ENCODE results near the gene CCDC88A. TPM values are rescaled to one million over a fixed set of nuclear protein-coding genes. Genes with fewer than 3 reads are reported as not detected.

Gene CCDC88A
- polyA plus RNA-seq, 1 experiment = 18.7 TPM

DNA sequence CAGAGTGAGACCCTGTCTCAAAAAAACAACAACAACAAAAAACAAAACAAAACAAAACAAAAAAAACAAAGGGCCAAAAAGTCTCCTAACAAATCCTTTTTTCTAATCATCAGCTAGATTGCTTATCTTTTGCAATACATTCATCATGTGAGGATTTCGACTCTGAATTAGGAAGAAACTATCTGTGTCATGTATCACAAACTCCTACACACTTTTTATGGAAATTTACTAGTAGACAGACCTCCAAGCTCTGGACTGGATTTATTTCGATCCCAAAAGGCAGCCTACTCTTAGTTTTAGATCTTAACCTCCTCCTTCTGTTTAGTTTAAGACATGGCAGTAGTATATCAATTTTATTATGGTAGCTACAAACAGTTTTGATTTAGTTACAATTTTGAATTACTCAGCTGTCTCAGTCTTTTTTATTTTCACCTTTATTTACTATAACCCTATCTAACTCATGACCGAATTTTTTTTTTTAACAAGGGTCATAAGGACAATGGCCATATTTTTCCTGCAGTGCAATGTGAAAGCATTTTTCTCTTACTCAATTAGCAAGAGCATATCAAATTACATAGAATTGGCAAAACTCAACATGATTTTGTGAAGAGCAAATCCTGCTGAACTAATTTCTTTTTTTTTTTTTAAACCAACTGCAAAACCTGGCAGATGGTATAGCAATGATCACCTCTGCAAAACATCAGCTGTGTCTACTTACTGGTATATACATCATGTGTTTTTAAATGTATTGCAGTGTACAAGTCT lies 10.7 kb upstream of the CCDC88A start:
- ChIA-PET POLR2A (interaction anchor here (0.5 kb wide), 1 partner anchor 63 kb away, joined by 6 read pairs; no protein-coding TSS in a partner anchor), CTCF (interaction anchor here (1.3 kb wide), 1 partner anchor 11 kb away, joined by 6 read pairs; no protein-coding TSS in a partner anchor)
- no peak for TF ChIP-seq CTCF (IDR thresholded peaks at IDR 0.05; ENCODE audit: insufficient read depth, low read depth, low read length)
- H3K4me3 ChIP-seq (ENCODE audit: low read depth, low read length) = no peak overlapping the region
- no peaks in the 10 kb centered on the region for H3K27me3 ChIP-seq (ENCODE audit: control insufficient read depth, insufficient read depth, low read length)
- no peaks in the 10 kb centered on the region for H3K36me3 ChIP-seq (ENCODE audit: control insufficient read depth, insufficient read depth, low read length)
- no peak for DNase-seq (ENCODE audit: low read depth)

DNA sequence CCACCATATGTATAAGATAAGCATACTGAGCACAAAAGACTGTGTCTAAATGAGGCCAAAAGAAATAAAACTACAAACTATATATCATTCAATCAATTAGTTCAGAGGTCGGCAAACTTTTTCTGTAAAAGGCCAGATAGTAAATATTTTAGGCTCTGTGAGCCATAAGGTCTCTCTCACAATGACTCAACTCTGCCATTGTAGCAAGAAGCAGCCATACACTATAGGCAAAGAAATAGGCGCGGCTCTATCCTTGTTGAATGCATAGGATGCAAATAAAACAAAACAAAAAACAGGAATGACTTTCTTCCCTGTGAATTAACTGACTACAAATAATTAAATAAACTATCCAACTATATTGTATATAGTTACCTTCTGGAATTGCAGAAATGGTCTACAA lies 8.6 kb upstream of the CCDC88A start:
- Histone ChIP-seq H3K4me3 (ENCODE audit: low read depth, low read length) (no peak overlapping the region), H3K36me3 (ENCODE audit: control insufficient read depth, insufficient read depth, low read length) (no peaks in the 10 kb centered on the region), H3K27me3 (ENCODE audit: control insufficient read depth, insufficient read depth, low read length) (no peaks in the 10 kb centered on the region)
- CTCF ChIA-PET = no interaction called here
- DNase-seq (ENCODE audit: low read depth) = no peak
- POLR2A ChIA-PET = no interaction called here
- TF ChIP-seq CTCF (IDR thresholded peaks at IDR 0.05; ENCODE audit: insufficient read depth, low read depth, low read length) = no peak

DNA sequence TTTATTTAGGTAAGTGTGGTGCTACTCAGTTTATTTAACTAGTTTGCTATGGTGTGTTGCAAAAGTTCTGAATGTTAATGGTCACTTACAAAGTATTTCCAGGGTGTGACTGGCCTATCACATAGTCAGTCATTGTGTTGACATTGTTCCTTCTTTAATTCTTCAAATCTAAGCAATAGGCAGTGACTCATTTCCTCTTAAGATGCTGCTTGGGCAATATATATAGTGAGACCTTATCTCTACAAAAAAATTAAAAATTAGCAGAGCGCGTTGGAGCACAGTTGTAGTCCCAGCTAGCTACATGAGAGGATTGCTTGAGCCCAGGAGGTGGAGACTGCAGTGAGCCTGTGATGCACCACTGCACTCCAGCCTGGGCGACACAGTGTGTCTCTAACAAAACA lies 5.8 kb upstream of the CCDC88A start:
- Histone ChIP-seq H3K27me3 (ENCODE audit: control insufficient read depth, insufficient read depth, low read length) (no peaks in the 10 kb centered on the region), H3K4me3 (ENCODE audit: low read depth, low read length) (no peak overlapping the region), H3K36me3 (ENCODE audit: control insufficient read depth, insufficient read depth, low read length) (no peaks in the 10 kb centered on the region)
- no peak for TF ChIP-seq CTCF (IDR thresholded peaks at IDR 0.05; ENCODE audit: insufficient read depth, low read depth, low read length)
- POLR2A ChIA-PET = no interaction called here
- peak; percentile 67 for DNase-seq (ENCODE audit: low read depth)
- CTCF ChIA-PET = no interaction called here

DNA sequence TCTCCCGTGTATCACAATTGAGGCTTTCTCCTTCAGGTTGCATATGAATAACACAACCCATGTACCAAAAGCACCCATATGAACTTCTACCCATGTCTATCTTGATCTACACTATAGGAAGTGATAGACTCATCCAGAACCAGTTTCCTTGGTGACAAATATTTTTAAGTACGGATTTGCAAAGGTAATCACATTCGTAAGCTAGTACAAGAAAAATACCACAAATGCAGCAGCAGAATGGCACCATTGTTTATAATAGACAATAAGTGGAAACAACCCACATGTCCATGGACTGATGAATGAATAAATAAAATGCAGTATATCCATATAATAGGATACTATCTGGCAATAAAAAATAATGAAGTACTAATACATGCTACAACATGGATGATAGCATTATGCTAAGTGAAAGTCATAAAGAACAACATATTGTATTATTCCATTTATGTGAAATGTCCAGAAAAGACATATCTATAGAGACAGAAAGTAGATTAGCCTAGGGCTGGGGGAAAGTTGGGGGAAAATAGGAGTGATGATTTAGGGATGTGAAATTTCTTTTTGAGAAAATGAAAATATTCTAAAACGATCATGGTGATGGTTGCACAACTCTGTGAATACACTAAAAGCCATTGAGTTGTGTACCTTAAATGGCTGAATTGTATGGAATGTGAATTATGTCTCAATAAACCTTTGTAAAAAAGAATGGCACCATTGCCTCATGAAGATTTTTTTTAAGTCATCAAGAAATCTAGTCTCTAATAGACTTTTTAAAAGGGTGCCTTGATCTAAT lies 3.4 kb upstream of the CCDC88A start:
- CTCF ChIA-PET = no interaction called here

More for the DNA sequence above, 3.4 kb upstream of the CCDC88A start:
- DNase-seq (ENCODE audit: low read depth) = no peak
- Histone ChIP-seq H3K36me3 (ENCODE audit: control insufficient read depth, insufficient read depth, low read length) (no peaks in the 10 kb centered on the region), H3K4me3 (ENCODE audit: low read depth, low read length) (no peak overlapping the region), H3K27me3 (ENCODE audit: control insufficient read depth, insufficient read depth, low read length) (no peaks in the 10 kb centered on the region)
- TF ChIP-seq CTCF (IDR thresholded peaks at IDR 0.05; ENCODE audit: insufficient read depth, low read depth, low read length) = no peak
- POLR2A ChIA-PET = no interaction called here
